Stimulated activated CD8-positive, alpha-beta memory T cell treated with anti-CD3 and anti-CD28 coated beads, Interleukin-4, amount 100 ng/mL, for 24 hours (primary cell): ENCODE measurements around the gene SYT6.

ENCODE experiments used
- DNase-seq: peaks from one replicate; pipeline ENCODE4 v3.0.0-alpha.2; 2020; ENCODE audit warnings: low read depth

Gene SYT6

GRCh38 chr1:114117654-114118053 lies 36.0 kb downstream of the SYT6 start:
- DNase-seq, result no peak

DNA sequence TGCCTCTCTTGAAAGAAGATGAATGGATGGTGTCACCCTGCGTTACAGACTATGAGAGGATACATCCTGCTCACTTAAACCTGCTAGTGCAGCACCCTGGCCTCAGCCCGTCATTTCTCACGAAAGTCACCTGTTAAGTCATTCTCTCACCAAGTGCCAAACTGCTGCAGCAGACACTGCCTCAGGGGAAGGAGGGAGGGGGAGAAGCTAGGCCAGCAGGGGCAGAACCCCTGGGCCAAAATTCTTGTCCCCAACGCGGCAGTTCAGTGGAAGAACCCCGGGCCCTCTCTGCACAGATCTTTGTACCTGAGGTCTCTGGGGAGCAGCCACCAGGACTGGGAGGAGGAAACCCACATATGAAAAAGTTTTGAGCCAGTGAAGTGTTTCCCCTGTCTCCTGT lies 37.6 kb downstream of the SYT6 start:
- DNase-seq, result no peak

- DNase-seq, result no peak
These were observed 39.2 kb downstream of the SYT6 start for GRCh38 chr1:114114185-114115094.

- no peak for DNase-seq
These were observed 40.1 kb downstream of the SYT6 start for GRCh38 chr1:114113411-114114184.

DNA sequence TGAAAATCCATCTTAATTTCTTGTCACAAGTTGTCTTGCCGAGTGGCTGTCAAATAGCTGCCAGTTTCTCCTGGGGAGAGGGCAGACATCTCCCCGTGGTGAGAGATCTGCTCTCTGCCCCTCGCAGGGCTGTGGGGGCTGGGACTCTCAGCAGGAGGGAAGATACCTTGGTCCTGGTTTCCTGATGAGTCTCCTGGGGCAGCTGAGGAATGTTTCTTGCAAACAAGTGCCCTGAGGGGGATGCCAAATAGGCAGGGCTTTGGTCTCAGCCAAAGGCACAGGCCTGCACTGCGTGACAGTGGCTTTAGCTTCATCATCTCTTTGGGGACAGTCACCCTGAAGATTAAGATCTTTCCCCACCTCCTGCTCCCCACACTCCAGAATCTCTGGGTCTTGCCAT lies 40.9 kb downstream of the SYT6 start:
- DNase-seq, result no peak

GRCh38 chr1:114111731-114112641 lies 41.7 kb downstream of the SYT6 start:
- no peak for DNase-seq

DNA sequence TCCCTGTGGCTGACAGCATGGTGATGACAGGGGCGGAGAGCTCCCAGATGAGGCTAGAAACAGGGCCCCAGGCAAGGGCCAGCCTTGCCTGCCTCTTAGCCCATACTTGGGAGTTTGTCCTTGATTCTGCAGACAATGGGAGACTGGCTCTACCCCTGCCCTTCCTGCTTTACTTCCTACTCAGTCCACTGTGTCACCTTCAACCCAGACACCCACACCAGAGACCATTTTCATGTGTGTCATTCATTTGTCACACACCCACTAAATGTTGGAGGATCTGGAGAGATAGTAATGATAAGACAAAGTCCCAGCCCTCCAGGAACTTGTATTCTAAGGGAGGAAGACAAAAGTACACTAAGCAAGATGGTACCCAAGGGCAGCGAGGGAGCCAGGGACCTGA lies 43.7 kb downstream of the SYT6 start:
- no peak for DNase-seq

DNA sequence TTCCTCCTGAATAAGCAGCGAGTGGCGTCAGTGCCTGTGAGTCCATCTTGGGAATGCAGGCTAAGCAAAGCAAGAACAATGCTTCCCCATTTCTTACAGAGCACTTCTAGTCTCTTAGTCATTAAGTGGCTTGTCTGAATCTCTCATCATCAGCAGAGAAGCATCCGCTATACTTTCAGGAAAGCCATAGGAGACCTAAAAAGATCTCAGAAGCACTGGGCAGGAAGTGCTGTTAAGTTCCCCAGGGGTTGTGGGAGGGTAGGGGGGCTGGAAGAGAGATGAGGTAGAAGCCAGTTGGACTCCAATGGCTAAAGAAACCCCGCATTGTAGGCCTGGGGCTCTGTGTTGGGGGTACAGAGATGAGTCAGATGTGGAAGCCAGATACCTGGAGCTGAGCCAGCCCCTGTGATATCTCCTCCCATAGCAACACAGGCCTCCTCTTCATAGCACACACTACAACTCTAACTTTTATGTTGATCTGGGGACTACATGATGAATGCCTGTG lies 44.9 kb downstream of the SYT6 start:
- DNase-seq, result no peak

GRCh38 chr1:114107474-114108435 lies 45.9 kb downstream of the SYT6 start:
- no peak for DNase-seq

GRCh38 chr1:114105421-114105979 lies 48.2 kb downstream of the SYT6 start:
- DNase-seq, result no peak

- no peak for DNase-seq
These were observed 48.7 kb downstream of the SYT6 start for GRCh38 chr1:114104949-114105348.

- no peak for DNase-seq
These were observed 49.7 kb downstream of the SYT6 start for GRCh38 chr1:114103992-114104391.

DNA sequence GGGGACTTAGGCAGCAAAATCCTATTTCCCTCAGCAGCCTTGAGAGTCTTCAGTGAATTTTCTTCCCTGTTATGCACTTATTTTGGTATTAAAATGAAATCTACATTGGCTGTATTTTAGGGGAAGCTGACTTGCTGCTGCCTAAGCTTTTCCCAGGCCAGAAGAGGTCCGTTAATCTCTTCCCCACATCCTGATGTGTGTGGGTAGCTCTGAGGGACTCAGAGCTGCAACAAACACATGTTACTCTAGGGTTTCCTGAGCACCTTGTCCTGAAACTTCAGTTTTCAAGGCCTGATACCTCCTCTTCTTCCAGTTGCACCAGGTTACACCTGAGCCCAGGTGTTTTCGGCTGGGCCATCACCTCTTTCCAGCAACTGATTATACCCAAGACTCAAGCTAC lies 51.5 kb downstream of the SYT6 start:
- DNase-seq, result no peak

DNA sequence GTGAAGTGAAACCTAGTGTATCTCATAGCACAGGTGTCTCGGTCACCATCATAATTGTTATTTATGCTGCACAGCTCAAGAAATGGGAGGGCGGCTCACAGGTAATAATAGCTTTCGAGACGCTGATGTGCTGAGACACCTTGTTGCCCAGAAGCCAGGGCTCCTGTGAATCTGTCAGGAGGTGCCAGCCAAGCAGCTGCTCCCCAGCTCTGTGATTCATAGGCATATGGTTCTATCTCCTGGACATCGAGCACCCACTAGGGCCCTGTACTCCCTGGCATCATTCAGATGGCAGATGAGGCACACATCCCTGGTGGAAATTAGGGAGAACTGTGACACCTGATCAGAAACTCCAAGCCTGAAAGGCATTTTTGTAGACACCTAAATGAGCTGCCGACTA lies 53.5 kb downstream of the SYT6 start:
- DNase-seq, result no peak

- no peak for DNase-seq
These were observed 54.4 kb downstream of the SYT6 start for GRCh38 chr1:114099268-114099667.

DNA sequence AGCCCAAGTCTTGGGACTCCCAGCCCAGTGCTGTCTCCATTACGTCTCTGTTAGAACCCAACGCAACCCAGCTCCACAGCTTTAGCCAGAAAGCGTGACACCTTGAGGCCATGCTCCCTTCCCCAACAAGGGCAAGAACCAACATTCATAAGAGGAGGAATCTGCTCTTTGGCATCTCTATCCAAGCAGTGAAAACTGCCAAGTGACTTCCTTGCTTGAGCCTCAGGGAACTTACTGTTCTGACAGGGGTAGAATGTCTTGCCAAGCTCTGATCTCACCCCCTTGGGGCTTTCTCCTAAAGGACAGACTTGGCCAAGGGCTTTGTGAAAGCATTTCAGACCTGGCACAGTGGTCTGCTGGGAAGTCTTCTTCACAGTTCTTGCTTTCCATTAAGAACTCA lies 56.6 kb downstream of the SYT6 start:
- no peak for DNase-seq

GRCh38 chr1:114094675-114095074 lies 59.0 kb downstream of the SYT6 start:
- DNase-seq, result no peak

- DNase-seq, result no peak
These were observed 59.4 kb downstream of the SYT6 start for GRCh38 chr1:114094363-114094634.

- no peak for DNase-seq
These were observed 59.9 kb downstream of the SYT6 start for GRCh38 chr1:114093624-114094362.
